Liver (tissue), 9 donors: Measurements from ENCODE around the gene MYLK2. TPM values are rescaled to one million over a fixed set of nuclear protein-coding genes. Genes with fewer than 3 reads are reported as not detected.

Experiments used
- DNase-seq: peaks from one replicate; pipeline ENCODE4 v3.0.0-alpha.2; 2017; ENCODE audit warnings: low spot score
- H3K27ac ChIP-seq, 2 donors: one replicate each; pipeline ENCODE4 v1.7.0; 2013; ENCODE audit warnings: inconsistent platforms in 2 of 2, low read length in 2 of 2, control low read depth in 1 of 2, low read depth in 1 of 2, mild to moderate bottlenecking in 1 of 2
- H3K27me3 ChIP-seq, 4 donors: one replicate each; pipeline versions ENCODE4 v1.6.1 to v1.7.0; 2013; ENCODE audit warnings: low read length in 3 of 4, inconsistent platforms in 1 of 4, mild to moderate bottlenecking in 1 of 4, moderate library complexity in 1 of 4; ENCODE audit not compliant: control insufficient read depth in 4 of 4, insufficient read depth in 4 of 4
- H3K36me3 ChIP-seq, 4 donors: one replicate each; pipeline versions ENCODE4 v1.6.1 to v1.7.0; 2013; ENCODE audit warnings: low read length in 3 of 4, mild to moderate bottlenecking in 3 of 4, low read depth in 1 of 4, moderate library complexity in 1 of 4; ENCODE audit not compliant: control insufficient read depth in 4 of 4, insufficient read depth in 3 of 4
- H3K4me1 ChIP-seq, 4 donors: one replicate each; pipeline versions ENCODE4 v1.6.1 to v1.7.0; 2013; ENCODE audit warnings: low read length in 3 of 4, mild to moderate bottlenecking in 3 of 4, moderate library complexity in 1 of 4; ENCODE audit not compliant: control insufficient read depth in 4 of 4, insufficient read depth in 4 of 4
- H3K4me3 ChIP-seq, 3 donors: one replicate each; pipeline versions ENCODE4 v1.6.1 to v1.7.0; 2013; ENCODE audit warnings: low read length in 3 of 3, control low read depth in 1 of 3, low read depth in 1 of 3, mild to moderate bottlenecking in 1 of 3
- H3K9ac ChIP-seq, 2 donors: one replicate each; pipeline ENCODE4 v1.7.0; 2013; ENCODE audit warnings: low read length in 2 of 2, mild to moderate bottlenecking in 2 of 2, moderate library complexity in 2 of 2, control low read depth in 1 of 2, low read depth in 1 of 2
- H3K9me3 ChIP-seq, 4 donors: one replicate each; pipeline versions ENCODE4 v1.6.1 to v1.7.0; 2013; ENCODE audit warnings: low read length in 3 of 4; ENCODE audit not compliant: control insufficient read depth in 4 of 4
- ATF3 ChIP-seq: IDR thresholded peaks from 2 replicates; pipeline ENCODE4 v1.6.1; 2016; ENCODE audit warnings: antibody characterized with exemption
- CTCF ChIP-seq: fragments of 150-350 bp; IDR thresholded peaks from 2 replicates; pipeline ENCODE4 v1.5.1; 2017; ENCODE audit warnings: improper control_type of control experiment, low read depth, low read length; ENCODE audit not compliant: missing input control
- EGR1 ChIP-seq, 2 donors: IDR thresholded peaks; 2 replicates each; pipeline ENCODE4 v1.6.1; 2016 to 2018; ENCODE audit warnings: antibody characterized with exemption in 2 of 2, low read depth in 2 of 2
- FOXA1 ChIP-seq: IDR thresholded peaks from 2 replicates; pipeline ENCODE4 v1.6.1; 2016; ENCODE audit warnings: antibody characterized with exemption
- FOXA2 ChIP-seq: IDR thresholded peaks from 2 replicates; pipeline ENCODE4 v1.6.1; 2016; ENCODE audit warnings: antibody characterized with exemption
- GABPA ChIP-seq, 2 donors: IDR thresholded peaks in 1 of 2; conservative IDR thresholded peaks in 1 of 2; 2 replicates each; pipeline ENCODE4 v1.6.1; 2016; ENCODE audit warnings: antibody characterized with exemption in 2 of 2, mild to moderate bottlenecking in 1 of 2, moderate library complexity in 1 of 2
- HNF4A ChIP-seq, 2 donors: conservative IDR thresholded peaks; 2 replicates each; pipeline ENCODE4 v1.6.1; 2016; ENCODE audit warnings: antibody characterized with exemption in 2 of 2, mild to moderate bottlenecking in 2 of 2
- HNF4G ChIP-seq: IDR thresholded peaks from 2 replicates; pipeline ENCODE4 v1.6.1; 2016; ENCODE audit warnings: antibody characterized with exemption
- JUND ChIP-seq, 2 donors: IDR thresholded peaks; 2 replicates each; pipeline ENCODE4 v1.6.1; 2016; ENCODE audit warnings: antibody characterized with exemption in 2 of 2
- MAX ChIP-seq: IDR thresholded peaks from 2 replicates; pipeline ENCODE4 v1.6.1; 2016; ENCODE audit warnings: antibody characterized with exemption
- NR2F2 ChIP-seq: IDR thresholded peaks from 2 replicates; pipeline ENCODE4 v1.6.1; 2016; ENCODE audit warnings: antibody characterized with exemption
- RAD21 ChIP-seq, 2 donors: IDR thresholded peaks; 2 replicates each; pipeline ENCODE4 v1.6.1; 2016; ENCODE audit warnings: antibody characterized with exemption in 2 of 2, mild to moderate bottlenecking in 2 of 2
- REST ChIP-seq: IDR thresholded peaks from 2 replicates; pipeline ENCODE4 v1.6.1; 2016; ENCODE audit warnings: antibody characterized with exemption, mild to moderate bottlenecking
- RXRA ChIP-seq, 2 donors: IDR thresholded peaks; 2 replicates each; pipeline ENCODE4 v1.6.1; 2017 to 2018; ENCODE audit warnings: antibody characterized with exemption in 2 of 2, mild to moderate bottlenecking in 1 of 2
- SP1 ChIP-seq: IDR thresholded peaks from 2 replicates; pipeline ENCODE4 v1.6.1; 2018; ENCODE audit warnings: antibody characterized with exemption, mild to moderate bottlenecking
- TAF1 ChIP-seq: conservative IDR thresholded peaks from 2 replicates; pipeline ENCODE4 v1.6.1; 2016; ENCODE audit warnings: antibody characterized with exemption, mild to moderate bottlenecking
- YY1 ChIP-seq: IDR thresholded peaks from 2 replicates; pipeline ENCODE4 v1.6.1; 2016; ENCODE audit warnings: antibody characterized with exemption, mild to moderate bottlenecking
- ZBTB33 ChIP-seq: IDR thresholded peaks from 2 replicates; pipeline ENCODE4 v1.6.1; 2016; ENCODE audit warnings: antibody characterized with exemption
- WGBS: extraction: QIAGEN DNeasy Blood & Tissue Kit; methylation state at CpG from one replicate; pipeline ENCODE4 v1.1.7; 2013; 5-methylcytosine and 5-hydroxymethylcytosine counted together
- polyA plus RNA-seq, 2 donors: library from polyadenylated mRNA; stranded (reverse) in 1 of 2; unstranded in 1 of 2; fragments of 200-250 nt in 1 of 2; fragments of >200 nt in 1 of 2; fragmentation: Nextera tagmentation in 1 of 2; extraction: Ambion mirVana in 1 of 2; gene quantifications; one replicate each; pipeline versions ENCODE4 v1.2.1 to v1.2.3, GENCODE V29; 2013 to 2015
- total RNA-seq, 2 donors: library from RNA; depleted of rRNA; stranded (reverse); fragments of >200 nt; gene quantifications; one replicate each; pipeline ENCODE4 v1.2.3, GENCODE V29; 2014
- donor health status: healthy.
- donor health status: healthy.
- donor health status: healthy.
- donor health status: healthy.
- donor health status: healthy.

The MYLK2 gene
- total and polyA plus RNA-seq, 4 donors, result 0.08 to 0.19 TPM; not detected in 2

- no peak for TF ChIP-seq FOXA1
- TF ChIP-seq ATF3, result no peak
- TF ChIP-seq YY1, result no peak
- no peak for TF ChIP-seq ZBTB33
- no peak for TF ChIP-seq JUND (IDR thresholded peaks at IDR 0.05)
- TF ChIP-seq NR2F2, result no peak
- TF ChIP-seq MAX, result no peak
- TF ChIP-seq RAD21 (IDR thresholded peaks at IDR 0.05), result no peak
- TF ChIP-seq HNF4G, result no peak
- TF ChIP-seq GABPA (IDR thresholded peaks at IDR 0.05 in 1 of 2, conservative IDR thresholded peaks at IDR 0.05 in 1 of 2), result no peak
- no peak for TF ChIP-seq CTCF
- TF ChIP-seq FOXA2, result no peak
- TF ChIP-seq EGR1 (IDR thresholded peaks at IDR 0.05; ENCODE audit: low read depth in 2 of 2), result no peak
- TF ChIP-seq TAF1, result no peak
- TF ChIP-seq REST, result no peak
- no peak for TF ChIP-seq SP1
- TF ChIP-seq RXRA (IDR thresholded peaks at IDR 0.05), result no peak
- TF ChIP-seq HNF4A (conservative IDR thresholded peaks at IDR 0.05), result no peak
- Histone ChIP-seq H3K9ac (no peak overlapping the region), H3K27me3 (no peaks in the 10 kb centered on the region), H3K4me1 (no peaks in the 10 kb centered on the region), H3K4me3 (no peak overlapping the region), H3K36me3 (peaks cover 0 to 6% (median 3%) of the 10 kb centered on the region in 4 donors), H3K27ac (no peak overlapping the region), H3K9me3 (no peaks in the 10 kb centered on the region)
- WGBS, result 99% methylated on average over 2 of the region's 2 CpGs
- DNase-seq, result no peak
Observed at GRCh38 chr20:31780839-31781238, 38.3 kb upstream of the MYLK2 start.
